Medulla oblongata (tissue), 1 donor: ENCODE measurements around the gene PRH2.
A peak's percentile ranks its signal among the peaks of the same experiment; 100 is the strongest.

Experiments used
- DNase-seq: peaks from one replicate; pipeline ENCODE4 v3.0.0-alpha.2; 2015; ENCODE audit errors: extremely low spot score

Gene PRH2

GRCh38 chr12:10928746-10929286, at the start of gene PRH2:
PRH2 (plus strand) TSS chr12:10929236; CDS start chr12:10929274, 38 bp downstream.
- no peak for DNase-seq

GRCh38 chr12:10884086-10884725, 44.8 kb upstream of the PRH2 start, which contains the start of gene PRH1:
PRH1 (minus strand) TSS chr12:10884255; CDS start chr12:10884217, 38 bp downstream.
- DNase-seq: no peak

GRCh38 chr12:10889226-10889625, 39.8 kb upstream of the PRH2 start:
- DNase-seq: no peak

- no peak for DNase-seq
Measured at GRCh38 chr12:10891937-10892336, 37.1 kb upstream of the PRH2 start.

GRCh38 chr12:10896854-10897253, 32.2 kb upstream of the PRH2 start:
- DNase-seq: no peak

- DNase-seq: no peak
Measured at GRCh38 chr12:10900530-10900929, 28.5 kb upstream of the PRH2 start.

- DNase-seq: no peak
Measured at GRCh38 chr12:10900972-10901371, 28.1 kb upstream of the PRH2 start.

GRCh38 chr12:10901427-10901826, 27.6 kb upstream of the PRH2 start:
- no peak for DNase-seq

GRCh38 chr12:10904686-10905085, 24.4 kb upstream of the PRH2 start:
- DNase-seq: no peak

- DNase-seq: no peak
Measured at GRCh38 chr12:10909462-10909861, 19.6 kb upstream of the PRH2 start, which contains the start of gene TAS2R13. TAS2R13 (minus strand) TSS chr12:10909562; CDS start chr12:10909298, 264 bp downstream.

GRCh38 chr12:10910380-10910779, 18.7 kb upstream of the PRH2 start:
- no peak for DNase-seq

GRCh38 chr12:10919809-10920208, 9.2 kb upstream of the PRH2 start:
- DNase-seq: no peak

- no peak for DNase-seq
Measured at GRCh38 chr12:10926269-10926668, 2.8 kb upstream of the PRH2 start.

- DNase-seq: no peak
Measured at GRCh38 chr12:10936506-10936905, 7.5 kb downstream of the PRH2 start.

- DNase-seq: no peak
Measured at GRCh38 chr12:10939163-10939562, 10.1 kb downstream of the PRH2 start, which contains the start of gene TAS2R14. TAS2R14 (minus strand) TSS chr12:10939263; CDS start chr12:10939207, 56 bp downstream.

- DNase-seq: no peak
Measured at GRCh38 chr12:10940389-10940788, 11.4 kb downstream of the PRH2 start.

- DNase-seq: no peak
Measured at GRCh38 chr12:10941369-10941768, 12.3 kb downstream of the PRH2 start.

- DNase-seq: no peak
Measured at GRCh38 chr12:10941916-10942607, 13.0 kb downstream of the PRH2 start.

GRCh38 chr12:10943167-10943566, 14.1 kb downstream of the PRH2 start:
- no peak for DNase-seq

- DNase-seq: peak; percentile 35
Measured at GRCh38 chr12:10952645-10953044, 23.6 kb downstream of the PRH2 start.

GRCh38 chr12:10956085-10956484, 27.0 kb downstream of the PRH2 start:
- DNase-seq: no peak

GRCh38 chr12:10957741-10958140, 28.7 kb downstream of the PRH2 start:
- DNase-seq: no peak

- DNase-seq: peak; percentile 79
Measured at GRCh38 chr12:10959804-10960203, 30.8 kb downstream of the PRH2 start.
